NT2/D1 (cell line): ENCODE data around the gene TAS1R3.
A peak's percentile ranks its signal among the peaks of the same experiment; 100 is the strongest.

Experiments used
- DNase-seq: peaks from one replicate; pipeline ENCODE4 v3.0.0-alpha.2; 2011; ENCODE audit warnings: low read depth, low spot score
- H3K27me3 ChIP-seq: 2 replicates; pipeline ENCODE4 v1.6.0; 2011; ENCODE audit warnings: mild to moderate bottlenecking; ENCODE audit not compliant: insufficient read length, insufficient read depth
- H3K36me3 ChIP-seq: 2 replicates; pipeline ENCODE4 v1.6.1; 2011; ENCODE audit warnings: mild to moderate bottlenecking, low read length, mixed read lengths; ENCODE audit not compliant: insufficient read depth, insufficient read length
- H3K4me1 ChIP-seq: 2 replicates; pipeline ENCODE4 v1.5.1; 2011; ENCODE audit not compliant: insufficient read depth, insufficient read length
- H3K4me3 ChIP-seq: 2 replicates; pipeline ENCODE4 v1.5.1; 2011; ENCODE audit warnings: low read depth; ENCODE audit not compliant: insufficient read length
- H3K9ac ChIP-seq: 2 replicates; pipeline ENCODE4 v1.6.0; 2011; ENCODE audit warnings: low read depth; ENCODE audit not compliant: insufficient read length
- H3K9me3 ChIP-seq: 2 replicates; pipeline ENCODE4 v1.5.1; 2011; ENCODE audit warnings: mild to moderate bottlenecking, low read length; ENCODE audit not compliant: insufficient read depth
- SUZ12 ChIP-seq: IDR thresholded peaks from 2 replicates; pipeline ENCODE4 v1.6.1; 2011; ENCODE audit not compliant: insufficient read length, insufficient read depth; ENCODE audit errors: extremely low read depth
- YY1 ChIP-seq: IDR thresholded peaks from 2 replicates; pipeline ENCODE4 v1.6.1; 2011; ENCODE audit not compliant: insufficient read length, insufficient read depth
- ZNF274 ChIP-seq: IDR thresholded peaks from 2 replicates; pipeline ENCODE4 v1.6.1; 2011; ENCODE audit warnings: mild to moderate bottlenecking, low read depth, low read length

The TAS1R3 gene

DNA sequence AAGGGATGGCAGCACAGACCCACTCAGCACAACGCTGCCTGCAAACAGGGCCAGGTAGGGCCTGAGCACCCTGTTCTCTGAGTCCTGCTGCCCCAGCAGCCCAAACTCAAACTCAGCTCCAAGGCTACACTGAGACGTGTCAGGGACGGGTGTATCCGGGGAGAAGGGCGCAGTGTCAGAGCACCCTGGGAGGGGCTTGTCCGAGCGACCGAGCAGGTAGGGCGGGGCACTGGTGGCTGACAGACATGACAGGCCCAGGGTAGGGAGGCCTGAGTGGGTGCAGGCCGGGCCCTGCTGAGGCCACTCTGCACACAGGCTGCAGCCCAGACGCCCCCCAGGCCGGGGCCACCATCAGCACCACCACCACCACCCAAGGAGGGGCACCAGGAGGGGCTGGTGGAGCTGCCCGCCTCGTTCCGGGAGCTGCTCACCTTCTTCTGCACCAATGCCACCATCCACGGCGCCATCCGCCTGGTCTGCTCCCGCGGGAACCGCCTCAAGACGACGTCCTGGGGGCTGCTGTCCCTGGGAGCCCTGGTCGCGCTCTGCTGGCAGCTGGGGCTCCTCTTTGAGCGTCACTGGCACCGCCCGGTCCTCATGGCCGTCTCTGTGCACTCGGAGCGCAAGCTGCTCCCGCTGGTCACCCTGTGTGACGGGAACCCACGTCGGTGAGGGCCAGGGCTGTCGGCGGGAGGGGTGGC lies 45.3 kb upstream of the TAS1R3 start:
- Histone ChIP-seq H3K9ac (no peak overlapping the region), H3K4me3 (no peak overlapping the region), H3K9me3 (no peaks in the 10 kb centered on the region), H3K36me3 (no peaks in the 10 kb centered on the region), H3K27me3 (no peaks in the 10 kb centered on the region), H3K4me1 (peaks cover 4% of the 10 kb centered on the region)
- no peak for DNase-seq
- no peak for TF ChIP-seq YY1
- TF ChIP-seq ZNF274 = no peak
- no peak for TF ChIP-seq SUZ12

GRCh38 chr1:1286313-1287261 lies 44.5 kb upstream of the TAS1R3 start:
- Histone ChIP-seq H3K4me3 (no peak overlapping the region), H3K9me3 (no peaks in the 10 kb centered on the region), H3K36me3 (no peaks in the 10 kb centered on the region), H3K27me3 (no peaks in the 10 kb centered on the region), H3K9ac (no peak overlapping the region), H3K4me1 (peaks cover 5% of the 10 kb centered on the region)
- TF ChIP-seq SUZ12 = no peak
- no peak for DNase-seq

DNA sequence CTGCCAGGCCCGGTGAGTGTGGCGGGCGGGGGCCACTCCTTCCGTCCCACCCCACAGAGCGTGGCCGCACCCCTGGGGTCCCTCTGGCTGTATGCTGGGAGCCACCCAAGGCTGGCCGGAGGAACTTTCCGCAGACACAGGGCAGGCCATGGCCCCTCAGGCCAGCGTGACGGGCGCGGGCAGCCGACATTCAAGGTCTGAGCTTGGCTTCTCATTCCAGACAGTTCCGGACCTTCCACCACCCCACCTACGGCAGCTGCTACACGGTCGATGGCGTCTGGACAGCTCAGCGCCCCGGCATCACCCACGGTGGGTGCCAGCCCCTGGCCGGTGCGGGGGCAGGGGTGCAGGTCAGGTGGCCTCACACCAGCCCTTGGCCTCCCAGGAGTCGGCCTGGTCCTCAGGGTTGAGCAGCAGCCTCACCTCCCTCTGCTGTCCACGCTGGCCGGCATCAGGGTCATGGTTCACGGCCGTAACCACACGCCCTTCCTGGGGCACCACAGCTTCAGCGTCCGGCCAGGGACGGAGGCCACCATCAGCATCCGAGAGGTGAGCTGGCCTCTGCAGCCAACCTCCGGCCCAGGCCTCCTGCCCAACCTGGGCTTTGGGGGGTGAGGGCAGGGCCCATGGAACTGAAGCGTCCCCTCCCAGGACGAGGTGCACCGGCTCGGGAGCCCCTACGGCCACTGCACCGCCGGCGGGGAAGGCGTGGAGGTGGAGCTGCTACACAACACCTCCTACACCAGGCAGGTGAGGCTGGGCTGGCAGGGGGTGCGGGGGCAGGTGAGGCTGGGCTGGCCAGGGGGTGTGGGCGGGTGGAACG lies 43.6 kb upstream of the TAS1R3 start:
- Histone ChIP-seq H3K4me1 (peaks cover 10% of the 10 kb centered on the region), H3K27me3 (no peaks in the 10 kb centered on the region), H3K36me3 (no peaks in the 10 kb centered on the region), H3K4me3 (no peak overlapping the region), H3K9ac (no peak overlapping the region), H3K9me3 (no peaks in the 10 kb centered on the region)
- TF ChIP-seq ZNF274 = no peak
- TF ChIP-seq YY1 = no peak
- no peak for TF ChIP-seq SUZ12
- no peak for DNase-seq

DNA sequence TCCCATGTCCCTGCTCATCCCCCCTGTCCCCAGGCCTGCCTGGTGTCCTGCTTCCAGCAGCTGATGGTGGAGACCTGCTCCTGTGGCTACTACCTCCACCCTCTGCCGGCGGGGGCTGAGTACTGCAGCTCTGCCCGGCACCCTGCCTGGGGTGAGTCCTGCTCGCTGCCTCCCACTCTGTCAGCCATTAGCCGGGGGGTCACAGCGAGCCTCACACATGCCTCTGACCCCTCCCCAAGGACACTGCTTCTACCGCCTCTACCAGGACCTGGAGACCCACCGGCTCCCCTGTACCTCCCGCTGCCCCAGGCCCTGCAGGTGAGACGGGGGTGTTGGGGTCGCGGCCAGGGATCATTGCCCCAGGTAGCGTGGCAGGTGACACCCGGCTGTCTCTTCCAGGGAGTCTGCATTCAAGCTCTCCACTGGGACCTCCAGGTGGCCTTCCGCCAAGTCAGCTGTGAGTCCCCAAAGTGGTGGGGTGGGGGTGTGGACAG lies 40.8 kb upstream of the TAS1R3 start:
- H3K4me3 ChIP-seq = no peak overlapping the region
- no peaks in the 10 kb centered on the region for H3K27me3 ChIP-seq
- H3K9me3 ChIP-seq = no peaks in the 10 kb centered on the region
- H3K36me3 ChIP-seq = peaks cover 15% of the 10 kb centered on the region
- H3K4me1 ChIP-seq = peaks cover 8% of the 10 kb centered on the region
- DNase-seq = no peak
- no peak overlapping the region for H3K9ac ChIP-seq
- no peak for TF ChIP-seq SUZ12
- TF ChIP-seq YY1 = no peak
- TF ChIP-seq ZNF274 = no peak

GRCh38 chr1:1291023-1291528 lies 40.0 kb upstream of the TAS1R3 start:
- TF ChIP-seq SUZ12 (no peak), ZNF274 (no peak), YY1 (no peak)
- H3K9ac ChIP-seq = peak overlapping the region; percentile 42
- no peak overlapping the region for H3K4me3 ChIP-seq
- H3K36me3 ChIP-seq = peaks cover 18% of the 10 kb centered on the region
- H3K4me1 ChIP-seq = peaks cover 8% of the 10 kb centered on the region
- no peaks in the 10 kb centered on the region for H3K27me3 ChIP-seq
- DNase-seq = no peak
- H3K9me3 ChIP-seq = no peaks in the 10 kb centered on the region

GRCh38 chr1:1291548-1292441 lies 39.3 kb upstream of the TAS1R3 start:
- H3K4me1 ChIP-seq = peaks cover 8% of the 10 kb centered on the region
- no peak for DNase-seq
- no peak for TF ChIP-seq ZNF274
- no peak for TF ChIP-seq SUZ12
- TF ChIP-seq YY1 = no peak

More at GRCh38 chr1:1291548-1292441, 39.3 kb upstream of the TAS1R3 start:
- Histone ChIP-seq H3K9me3 (no peaks in the 10 kb centered on the region), H3K27me3 (no peaks in the 10 kb centered on the region), H3K4me3 (no peak overlapping the region), H3K9ac (peak overlapping the region; percentile 42), H3K36me3 (peaks cover 23% of the 10 kb centered on the region)
